B cell (primary cell): Measurements from ENCODE around the gene SOX9. TPM values are rescaled to one million over a fixed set of nuclear protein-coding genes. Genes with fewer than 3 reads are reported as not detected.

Experiments
- ATAC-seq: fragments of 200-7000 bp; cut with Tn5 transposase; one replicate; pipeline ENCODE4 v1.10.0; 2021; ENCODE audit warnings: low read depth, mild to moderate bottlenecking, moderate number of reproducible peaks, moderate library complexity
- CTCF ChIA-PET: fragments of 350-600 bp; sonication (Branson Sonifier 250); formaldehyde crosslinking; loops from one replicate; lab custom pipeline; 2021; ENCODE audit warnings: antibody characterized with exemption, inconsistent platforms; lab: Charles Lee
- POLR2A ChIA-PET: fragments of 350-600 bp; sonication (Branson Sonifier 250); formaldehyde crosslinking; loops from one replicate; lab custom pipeline; 2021; ENCODE audit warnings: antibody characterized with exemption; lab: Charles Lee
- DNase-seq: peaks from one replicate; pipeline ENCODE4 v3.0.0; 2013
- H2AFZ ChIP-seq: 2 replicates; pipeline ENCODE4 v1.6.1; 2012; ENCODE audit warnings: mild to moderate bottlenecking, low read depth, low read length; ENCODE audit not compliant: insufficient read depth, poor library complexity, severe bottlenecking
- H3K27ac ChIP-seq, 2 donors: 1 replicate in 1 of 2; 2 replicates in 1 of 2; pipeline ENCODE4 v1.5.1; 2012 to 2013; ENCODE audit warnings: low read length in 2 of 2, mild to moderate bottlenecking in 2 of 2, moderate library complexity in 1 of 2
- H3K27me3 ChIP-seq, 4 experiments: fragments of 200-600 bp in 1 of 4; sonication (generic) in 1 of 4; replicated peaks in 1 of 4; 1 replicate in 2 of 4; 2 replicates in 2 of 4; pipeline versions ENCODE4 v1.6.1 to v1.7.0; 2013 to 2016; ENCODE audit warnings: low read length in 3 of 4, mild to moderate bottlenecking in 2 of 4, mixed read lengths in 1 of 4, moderate library complexity in 1 of 4; ENCODE audit not compliant: insufficient read depth in 4 of 4, control insufficient read depth in 3 of 4; ENCODE audit errors: control extremely low read depth in 1 of 4
- H3K36me3 ChIP-seq, 2 experiments: replicated peaks in 1 of 2; 1 replicate in 1 of 2; 2 replicates in 1 of 2; pipeline versions ENCODE4 v1.6.1 to v1.7.1; 2013; ENCODE audit warnings: low read length in 1 of 2; ENCODE audit not compliant: insufficient read depth in 2 of 2, control insufficient read depth in 1 of 2; ENCODE audit errors: control extremely low read depth in 1 of 2, extremely low read depth in 1 of 2
- H3K4me1 ChIP-seq, 2 donors: fragments of 200-600 bp in 1 of 2; sonication (generic) in 1 of 2; 1 replicate in 1 of 2; 2 replicates in 1 of 2; pipeline versions ENCODE4 v1.5.1 to v1.6.1; 2013 to 2017; ENCODE audit warnings: low read length in 2 of 2; ENCODE audit not compliant: control insufficient read depth in 2 of 2, insufficient read depth in 2 of 2
- H3K4me2 ChIP-seq: replicated peaks from 2 replicates; pipeline ENCODE3; 2012; ENCODE audit warnings: mild to moderate bottlenecking, low read depth, low read length; ENCODE audit not compliant: poor library complexity, severe bottlenecking
- H3K4me3 ChIP-seq, 5 experiments: fragments of 200-600 bp in 1 of 5; sonication (generic) in 1 of 5; 1 replicate in 3 of 5; 2 replicates in 2 of 5; pipeline versions ENCODE4 v1.5.1 to v1.7.0; 2011 to 2016; ENCODE audit warnings: low read length in 4 of 5, mild to moderate bottlenecking in 4 of 5, low read depth in 2 of 5, control low read depth in 1 of 5, moderate library complexity in 1 of 5; ENCODE audit not compliant: insufficient read depth in 1 of 5; ENCODE audit errors: control extremely low read depth in 1 of 5, extremely low read depth in 1 of 5
- H3K79me2 ChIP-seq: fragments of 200-600 bp; sonication (generic); one replicate; pipeline ENCODE4 v1.6.0; 2016; ENCODE audit warnings: low read length; ENCODE audit not compliant: control insufficient read depth, insufficient read depth
- H3K9ac ChIP-seq: fragments of 200-600 bp; sonication (generic); 2 replicates; pipeline ENCODE4 v1.6.1; 2017; ENCODE audit warnings: mild to moderate bottlenecking, low read length, moderate library complexity
- H3K9me3 ChIP-seq, 3 donors: one replicate each; pipeline versions ENCODE4 v1.6.1 to v1.7.1; 2013; ENCODE audit warnings: low read length in 2 of 3; ENCODE audit not compliant: control insufficient read depth in 2 of 3, insufficient read depth in 1 of 3; ENCODE audit errors: control extremely low read depth in 1 of 3
- H4K20me1 ChIP-seq: 2 replicates; pipeline ENCODE4 v1.6.0; 2012; ENCODE audit warnings: mild to moderate bottlenecking, low read length; ENCODE audit not compliant: insufficient read depth, control insufficient read depth, poor library complexity, severe bottlenecking
- H3K27ac Mint-ChIP-seq: one replicate; pipeline ENCODE4 v1.8.0; 2021; ENCODE audit warnings: mixed read lengths
- H3K27me3 Mint-ChIP-seq: one replicate; pipeline ENCODE4 v1.8.0; 2021; ENCODE audit warnings: mixed read lengths
- H3K4me1 Mint-ChIP-seq: one replicate; pipeline ENCODE4 v1.8.0; 2021; ENCODE audit warnings: mixed read lengths
- H3K4me3 Mint-ChIP-seq: one replicate; pipeline ENCODE4 v1.8.0; 2021; ENCODE audit warnings: mixed read lengths
- H3K9me3 Mint-ChIP-seq: one replicate; pipeline ENCODE4 v1.8.0; 2022; ENCODE audit warnings: mixed read lengths; ENCODE audit not compliant: insufficient read depth
- CTCF ChIP-seq: fragments of 200-600 bp; IDR thresholded peaks from one replicate; pipeline ENCODE4 v1.8.0; 2022; ENCODE audit warnings: antibody characterized with exemption, mild to moderate bottlenecking
- EZH2 ChIP-seq: IDR thresholded peaks from 2 replicates; pipeline ENCODE4 v1.6.1; 2012; ENCODE audit warnings: borderline replicate concordance, low read depth, mild to moderate bottlenecking, moderate library complexity, low read length; ENCODE audit not compliant: insufficient read depth, poor library complexity, severe bottlenecking
- WGBS: methylation state at CpG from one replicate; pipeline ENCODE4 v1.1.5; 2013; ENCODE audit warnings: missing lambda C conversion rate; ENCODE audit not compliant: insufficient coverage; 5-methylcytosine and 5-hydroxymethylcytosine counted together
- intact Hi-C: fragments of 100-400 bp; cut with micrococcal nuclease; formaldehyde crosslinking; loops from one replicate; pipeline ENCODE4 v1.10.0; 2022
- polyA plus RNA-seq: library from polyadenylated mRNA; depleted of rRNA; stranded (reverse); fragments of >200 nt; gene quantifications from 2 replicates; pipeline ENCODE4 v1.2.3, GENCODE V29; 2012
- total RNA-seq, 2 donors: library from RNA; stranded (reverse); fragments of 120-200 nt in 1 of 2; gene quantifications; 1 replicate in 1 of 2; 2 replicates in 1 of 2; pipeline versions ENCODE4 v1.2.3 to v1.2.4, GENCODE V29; 2013 to 2022

The SOX9 gene
- total and polyA plus RNA-seq, 2 donors (not counting 1 experiment from before 2014, with no cell fraction given), result 0.03 TPM; not detected in 1

GRCh38 chr17:72117535-72118334, 3.1 kb upstream of the SOX9 start:
- peaks cover 0 to 46% (median 0%) of the 10 kb centered on the region in 3 donors for H3K9me3 ChIP-seq
- WGBS, result 8% methylated on average over 40 of the region's 51 CpGs
- no peaks in the 10 kb centered on the region for H3K79me2 ChIP-seq
- ChIA-PET POLR2A (no interaction called here), CTCF (no interaction called here)
- Mint-ChIP-seq H3K9me3 (no peaks in the 10 kb centered on the region), H3K27ac (no peak overlapping the region), H3K27me3 (peaks cover 58% of the 10 kb centered on the region), H3K4me3 (no peak overlapping the region), H3K4me1 (peaks cover 13% of the 10 kb centered on the region)
- DNase-seq (no peak), ATAC-seq (no peak)
- peaks cover 8 to 9% of the 10 kb centered on the region in 2 donors for H3K4me1 ChIP-seq
- no peaks in the 10 kb centered on the region for H3K36me3 ChIP-seq
- no peaks in the 10 kb centered on the region for H4K20me1 ChIP-seq
- no peak overlapping the region for H3K4me3 ChIP-seq
- peaks cover 0 to 64% (median 28%) of the 10 kb centered on the region in 4 experiments for H3K27me3 ChIP-seq
- H3K9ac ChIP-seq, result no peak overlapping the region
- no peak overlapping the region for H3K4me2 ChIP-seq
- TF ChIP-seq EZH2, result no peak
- no peak for TF ChIP-seq CTCF
- intact Hi-C loops, result no loop called here
- no peak overlapping the region for H3K27ac ChIP-seq
- H2AFZ ChIP-seq, result no peak overlapping the region
